K562 (cell line): ENCODE data around the gene DIPK1B. TPM values are rescaled to one million over a fixed set of nuclear protein-coding genes. Genes with fewer than 3 reads are reported as not detected.
A peak's percentile ranks its signal among the peaks of the same experiment; 100 is the strongest.

ENCODE experiments used
- AFF4 ChIP-seq: sonication (generic); formaldehyde crosslinking; IDR thresholded peaks from 2 replicates; pipeline ENCODE4 v1.8.0; 2023; ENCODE audit warnings: mild to moderate bottlenecking, missing genetic modification reagents
- E2F6 ChIP-seq, 2 experiments: IDR thresholded peaks; 2 replicates each; pipeline ENCODE4 v1.6.1; 2011; ENCODE audit warnings: borderline replicate concordance in 1 of 2, control low read depth in 1 of 2, low read depth in 1 of 2, low read length in 1 of 2, mild to moderate bottlenecking in 1 of 2, mixed read lengths in 1 of 2, moderate library complexity in 1 of 2; ENCODE audit not compliant: insufficient read depth in 1 of 2, insufficient read length in 1 of 2, poor library complexity in 1 of 2, severe bottlenecking in 1 of 2; ENCODE audit errors: extremely low read depth in 1 of 2
- GTF2B ChIP-seq: IDR thresholded peaks from 2 replicates; pipeline ENCODE4 v1.6.1; 2011; ENCODE audit not compliant: insufficient read length; ENCODE audit errors: extremely low read depth
- KAT8 ChIP-seq: fragments of 450-650 bp; IDR thresholded peaks from 2 replicates; pipeline ENCODE4 v1.6.1; 2016; ENCODE audit warnings: low read depth, mild to moderate bottlenecking
- PRPF4 ChIP-seq: fragments of 200-400 bp; formaldehyde crosslinking; IDR thresholded peaks from one replicate; pipeline ENCODE4 v1.6.1; 2017; ENCODE audit warnings: low read length, low read depth, mild to moderate bottlenecking; ENCODE audit not compliant: insufficient read depth, poor library complexity, severe bottlenecking
- TCFL5 ChIP-seq: fragments of 250-450 bp; sonication (Bioruptor Pico); conservative IDR thresholded peaks from 2 replicates; pipeline ENCODE4 v1.6.1; 2021; ENCODE audit warnings: mild to moderate bottlenecking, moderate library complexity, matching md5 sums
- TEAD2 ChIP-seq: fragments of 450-650 bp; IDR thresholded peaks from 2 replicates; pipeline ENCODE4 v1.6.1; 2016; ENCODE audit warnings: missing genetic modification characterization, control low read depth, missing compliant biosample characterization
- ZBTB2 ChIP-seq: fragments of 450-650 bp; IDR thresholded peaks from 2 replicates; pipeline ENCODE4 v1.6.1; 2016; ENCODE audit warnings: antibody characterized with exemption
- ZBTB7A ChIP-seq: IDR thresholded peaks from 2 replicates; pipeline ENCODE4 v1.6.1; 2011; ENCODE audit warnings: low read depth, mild to moderate bottlenecking, low read length, moderate library complexity, borderline replicate concordance; ENCODE audit not compliant: control insufficient read depth
- ZMIZ1 ChIP-seq, 2 experiments: fragments of 150-350 bp in 1 of 2; IDR thresholded peaks; 2 replicates each; pipeline ENCODE4 v1.6.1; 2012 to 2016; ENCODE audit warnings: low read depth in 2 of 2, low read length in 2 of 2, mild to moderate bottlenecking in 1 of 2, moderate library complexity in 1 of 2
- ZNF274 ChIP-seq: IDR thresholded peaks from 2 replicates; pipeline ENCODE4 v1.6.1; 2011; ENCODE audit warnings: low read depth, mild to moderate bottlenecking, low read length, moderate library complexity, borderline replicate concordance
- polyA plus RNA-seq, 8 experiments: library from polyadenylated mRNA; depleted of rRNA in 4 of 8; stranded (reverse) in 5 of 8; unstranded in 3 of 8; fragments of >200 nt; fragmentation: Nextera tagmentation in 2 of 8; fragmentation: Illumina TruSeq in 1 of 8; extraction: Ambion mirVana in 2 of 8; extraction: Trizol in 1 of 8; gene quantifications; 2 replicates each; pipeline versions ENCODE4 v1.2.1 to v1.2.3, GENCODE V29; 2011 to 2014; ENCODE audit warnings: inconsistent platforms in 1 of 8, missing spikeins in 1 of 8
- total RNA-seq, 7 experiments: library from RNA; depleted of rRNA in 6 of 7; stranded (reverse); fragments of >200 nt in 6 of 7; fragmentation: Illumina TruSeq in 2 of 7; extraction: Trizol in 2 of 7; gene quantifications; 2 replicates each; pipeline versions ENCODE4 v1.2.1 to v1.2.3, GENCODE V29; 2011 to 2021; ENCODE audit warnings: low replicate concordance in 1 of 7

DIPK1B gene
- total and polyA plus RNA-seq, 9 of the 15 experiments (the other 6 are each of a cell fraction or from before 2014, with no cell fraction given): 0.08 to 22.3 (median 5.9) TPM

GRCh38 chr9:136711751-136712689 lies at the start of gene DIPK1B (continued):
- no peak for TF ChIP-seq ZMIZ1 (IDR thresholded peaks at IDR 0.05; ENCODE audit: low read depth in 2 of 2, low read length in 2 of 2)
- no peak for TF ChIP-seq TCFL5 (CRISPR knock-in tag)
- peak; percentile 17 to 34 for TF ChIP-seq E2F6 (IDR thresholded peaks at IDR 0.05; ENCODE audit: borderline replicate concordance in 1 of 2, extremely low read depth in 1 of 2, insufficient read depth in 1 of 2, insufficient read length in 1 of 2, low read depth in 1 of 2, low read length in 1 of 2, poor library complexity in 1 of 2, severe bottlenecking in 1 of 2)
- TF ChIP-seq PRPF4: no peak
- TF ChIP-seq GTF2B: no peak
- no peak for TF ChIP-seq ZNF274
- TF ChIP-seq AFF4 (CRISPR knock-in tag): 0 out of 2 replicates have a peak, but pooled peaks have one; percentile 45
- TF ChIP-seq ZBTB2: 0 out of 2 replicates have a peak, but pooled peaks have one; percentile 28
- TF ChIP-seq TEAD2 (tag): no peak
- TF ChIP-seq KAT8: no peak
- peak; percentile 93 for TF ChIP-seq ZBTB7A
